NCI-H345 (cell line): ENCODE data around the gene PRTFDC1.

ENCODE experiments used
- DNase-seq: peaks from one replicate; lab custom pipeline; 2025; lab: John Stamatoyannopoulos, UW

PRTFDC1 gene

GRCh38 chr10:24904824-24905223, 47.6 kb downstream of the PRTFDC1 start:
- DNase-seq, result no peak

GRCh38 chr10:24902400-24902728, 50.0 kb downstream of the PRTFDC1 start:
- no peak for DNase-seq

GRCh38 chr10:24901686-24902399, 50.6 kb downstream of the PRTFDC1 start:
- no peak for DNase-seq

GRCh38 chr10:24900888-24901685, 51.3 kb downstream of the PRTFDC1 start:
- DNase-seq, result no peak

GRCh38 chr10:24899571-24899970, 52.8 kb downstream of the PRTFDC1 start:
- DNase-seq, result no peak

- DNase-seq, result no peak
Measured at GRCh38 chr10:24898501-24898900, 53.9 kb downstream of the PRTFDC1 start.

- DNase-seq, result no peak
Measured at GRCh38 chr10:24897326-24897926, 55.0 kb downstream of the PRTFDC1 start.

GRCh38 chr10:24894728-24895127, 57.7 kb downstream of the PRTFDC1 start:
- no peak for DNase-seq

- no peak for DNase-seq
Measured at GRCh38 chr10:24894309-24894708, 58.1 kb downstream of the PRTFDC1 start.

- DNase-seq, result no peak
Measured at GRCh38 chr10:24893127-24893526, 59.3 kb downstream of the PRTFDC1 start.

- DNase-seq, result peak; percentile 19
Measured at GRCh38 chr10:24891823-24892222, 60.6 kb downstream of the PRTFDC1 start.

GRCh38 chr10:24889639-24890038, 62.8 kb downstream of the PRTFDC1 start:
- DNase-seq, result no peak

- no peak for DNase-seq
Measured at GRCh38 chr10:24887855-24888231, 64.6 kb downstream of the PRTFDC1 start.

GRCh38 chr10:24886290-24886680, 66.1 kb downstream of the PRTFDC1 start:
- DNase-seq, result no peak

GRCh38 chr10:24885551-24886289, 66.7 kb downstream of the PRTFDC1 start:
- DNase-seq, result no peak

- DNase-seq, result no peak
Measured at GRCh38 chr10:24884793-24885192, 67.6 kb downstream of the PRTFDC1 start.

GRCh38 chr10:24884316-24884715, 68.1 kb downstream of the PRTFDC1 start:
- DNase-seq, result no peak

GRCh38 chr10:24883176-24883575, 69.2 kb downstream of the PRTFDC1 start:
- DNase-seq, result no peak

- no peak for DNase-seq
Measured at GRCh38 chr10:24882047-24882698, 70.2 kb downstream of the PRTFDC1 start.

- DNase-seq, result no peak
Measured at GRCh38 chr10:24879861-24880260, 72.5 kb downstream of the PRTFDC1 start.

GRCh38 chr10:24874133-24874532, 78.3 kb downstream of the PRTFDC1 start:
- DNase-seq, result no peak

GRCh38 chr10:24873281-24873683, 79.1 kb downstream of the PRTFDC1 start:
- DNase-seq, result no peak
